Measurements from ENCODE around the gene CLDN34. TPM values are rescaled to one million over a fixed set of nuclear protein-coding genes. Genes with fewer than 3 reads are reported as not detected.

CLDN34 gene
- total RNA-seq, 3 donors from 2014 or later: 0.49 TPM; not detected in 2

DNA sequence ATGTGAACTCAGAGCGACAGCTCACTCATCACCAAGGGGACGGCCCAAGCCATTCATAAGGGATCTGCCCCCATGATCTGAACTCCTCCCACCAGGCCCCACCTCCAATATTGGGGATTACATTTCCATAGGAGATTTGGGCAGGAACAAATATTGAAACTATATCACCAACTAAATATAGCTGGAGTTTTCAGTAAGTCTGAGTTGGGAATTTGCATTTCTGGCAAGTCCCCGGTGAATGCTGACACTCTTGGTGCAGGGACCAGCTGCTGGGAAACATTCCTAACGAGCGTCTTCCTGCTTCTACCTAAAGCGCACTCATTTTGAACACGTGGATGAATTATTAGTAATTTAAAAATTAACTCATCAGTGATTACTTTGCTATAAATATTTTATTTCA, 13.2 kb downstream of the CLDN34 start:
- no peaks in the 10 kb centered on the region for H3K9me3 ChIP-seq
- DNase-seq: no peak
- ATAC-seq: no peak
- intact Hi-C loops (cut with DNase I, micrococcal nuclease): no loop called here
- H3K4me3 ChIP-seq: no peak overlapping the region
- TF ChIP-seq, protein P1, sequence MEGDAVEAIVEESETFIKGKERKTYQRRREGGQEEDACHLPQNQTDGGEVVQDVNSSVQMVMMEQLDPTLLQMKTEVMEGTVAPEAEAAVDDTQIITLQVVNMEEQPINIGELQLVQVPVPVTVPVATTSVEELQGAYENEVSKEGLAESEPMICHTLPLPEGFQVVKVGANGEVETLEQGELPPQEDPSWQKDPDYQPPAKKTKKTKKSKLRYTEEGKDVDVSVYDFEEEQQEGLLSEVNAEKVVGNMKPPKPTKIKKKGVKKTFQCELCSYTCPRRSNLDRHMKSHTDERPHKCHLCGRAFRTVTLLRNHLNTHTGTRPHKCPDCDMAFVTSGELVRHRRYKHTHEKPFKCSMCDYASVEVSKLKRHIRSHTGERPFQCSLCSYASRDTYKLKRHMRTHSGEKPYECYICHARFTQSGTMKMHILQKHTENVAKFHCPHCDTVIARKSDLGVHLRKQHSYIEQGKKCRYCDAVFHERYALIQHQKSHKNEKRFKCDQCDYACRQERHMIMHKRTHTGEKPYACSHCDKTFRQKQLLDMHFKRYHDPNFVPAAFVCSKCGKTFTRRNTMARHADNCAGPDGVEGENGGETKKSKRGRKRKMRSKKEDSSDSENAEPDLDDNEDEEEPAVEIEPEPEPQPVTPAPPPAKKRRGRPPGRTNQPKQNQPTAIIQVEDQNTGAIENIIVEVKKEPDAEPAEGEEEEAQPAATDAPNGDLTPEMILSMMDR (IDR thresholded peaks at IDR 0.05): no peak
- no peaks in the 10 kb centered on the region for H3K4me1 ChIP-seq (ENCODE audit: low read depth)
- no peaks in the 10 kb centered on the region for H3K36me3 ChIP-seq (ENCODE audit: low read depth)

DNA sequence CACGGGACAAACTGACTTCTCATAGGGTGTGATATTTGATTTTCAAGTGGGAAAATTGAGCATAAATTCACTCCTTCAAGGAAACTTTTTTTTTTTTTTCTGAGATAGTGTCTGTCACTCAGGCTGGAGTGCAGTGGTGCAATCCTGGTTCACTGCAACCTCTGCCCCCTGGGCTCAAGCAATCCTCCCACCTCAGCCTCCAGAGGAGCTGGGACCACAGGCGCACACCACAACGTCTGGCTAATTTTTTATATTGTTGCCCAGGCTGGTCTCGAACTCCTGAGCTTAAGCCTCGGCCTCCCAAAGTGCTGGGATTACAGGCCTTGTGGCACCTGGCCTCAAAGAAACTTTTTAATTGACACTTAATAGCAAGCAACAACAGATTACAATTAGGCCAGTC, 13.8 kb downstream of the CLDN34 start:
- ATAC-seq (no peak), DNase-seq (no peak)
- Histone ChIP-seq H3K36me3 (ENCODE audit: low read depth) (no peaks in the 10 kb centered on the region), H3K9me3 (no peaks in the 10 kb centered on the region), H3K4me3 (no peak overlapping the region), H3K4me1 (ENCODE audit: low read depth) (no peaks in the 10 kb centered on the region)
- intact Hi-C loops (cut with DNase I, micrococcal nuclease): no loop called here
- TF ChIP-seq, protein P1 (IDR thresholded peaks at IDR 0.05): no peak

DNA sequence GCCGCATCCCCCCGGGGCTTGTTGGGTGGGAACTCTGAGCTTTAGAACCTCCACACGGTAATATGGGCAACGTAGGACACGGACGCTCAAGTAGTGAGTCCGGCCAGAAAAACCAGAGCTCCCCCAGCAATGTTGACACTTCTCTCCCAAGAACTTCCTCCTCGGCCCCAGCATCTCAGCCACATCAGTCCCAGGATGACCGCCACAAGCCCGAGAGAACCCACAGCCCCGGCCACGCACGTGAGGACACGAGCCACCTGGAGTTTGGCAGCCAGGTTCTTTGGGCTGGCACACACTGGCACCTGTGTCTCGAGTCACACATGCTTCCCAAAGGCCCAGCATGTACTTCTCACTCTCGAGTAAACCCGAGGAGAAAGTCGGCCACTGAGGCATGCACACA, 16.3 kb downstream of the CLDN34 start:
- Histone ChIP-seq H3K36me3 (ENCODE audit: low read depth) (no peaks in the 10 kb centered on the region), H3K4me1 (ENCODE audit: low read depth) (no peaks in the 10 kb centered on the region), H3K9me3 (no peaks in the 10 kb centered on the region), H3K4me3 (no peak overlapping the region)
- TF ChIP-seq, protein P1 (IDR thresholded peaks at IDR 0.05): no peak
- DNase-seq (no peak), ATAC-seq (no peak)
- intact Hi-C loops (cut with DNase I, micrococcal nuclease): no loop called here

DNA sequence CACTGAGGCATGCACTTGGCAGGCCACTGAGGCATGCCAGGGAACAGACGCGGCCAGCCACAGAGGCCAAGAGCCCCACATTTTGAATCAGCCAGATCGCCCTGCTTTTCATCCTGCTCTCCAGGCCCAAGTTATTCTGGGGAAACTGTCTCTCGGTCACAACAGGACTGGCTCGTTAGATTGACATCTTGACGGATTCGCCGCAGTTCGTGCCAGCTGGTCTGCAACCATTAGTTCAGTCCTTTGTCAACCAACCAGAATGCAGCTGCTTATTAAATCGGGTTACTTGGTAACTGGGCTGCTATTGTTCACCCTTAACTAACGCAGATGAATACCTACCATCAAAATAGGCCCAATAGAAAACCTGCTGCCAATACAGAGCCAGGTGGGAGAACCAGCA, 16.7 kb downstream of the CLDN34 start:
- no peak for DNase-seq
- no peaks in the 10 kb centered on the region for H3K36me3 ChIP-seq (ENCODE audit: low read depth)
- H3K4me1 ChIP-seq (ENCODE audit: low read depth): no peaks in the 10 kb centered on the region
- ATAC-seq: no peak
- TF ChIP-seq, protein P1 (IDR thresholded peaks at IDR 0.05): no peak
- no peak overlapping the region for H3K4me3 ChIP-seq
- H3K9me3 ChIP-seq: no peaks in the 10 kb centered on the region
- intact Hi-C loops (cut with DNase I, micrococcal nuclease): no loop called here

DNA sequence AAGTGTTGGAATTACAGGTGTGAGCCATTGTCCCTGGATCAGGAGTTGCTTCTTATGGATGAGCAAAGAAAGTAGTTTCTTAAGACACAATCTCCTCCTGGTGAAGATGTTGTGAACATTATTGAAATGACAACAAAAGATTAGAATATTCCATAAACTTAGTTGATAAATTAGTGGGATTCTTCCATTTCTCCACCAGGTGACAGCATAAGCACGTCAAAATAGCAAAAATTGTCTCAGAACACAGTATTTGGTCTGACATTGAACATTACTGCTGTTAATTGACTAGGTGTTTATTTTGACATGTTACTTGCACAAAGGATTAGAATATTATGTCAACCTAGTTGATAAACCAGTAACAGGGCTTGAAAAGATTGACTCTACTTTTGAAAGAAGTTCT, 21.6 kb downstream of the CLDN34 start:
- Histone ChIP-seq H3K9me3 (no peaks in the 10 kb centered on the region), H3K36me3 (ENCODE audit: low read depth) (no peaks in the 10 kb centered on the region), H3K4me3 (no peak overlapping the region), H3K4me1 (ENCODE audit: low read depth) (no peaks in the 10 kb centered on the region)
- TF ChIP-seq, protein P1 (IDR thresholded peaks at IDR 0.05): no peak
- no peak for DNase-seq
- no peak for ATAC-seq
- intact Hi-C loops (cut with DNase I, micrococcal nuclease): loop anchor here in 1 of 2 donors (5.0 kb wide), 1 partner anchor 106 kb away; no protein-coding TSS in a partner anchor

DNA sequence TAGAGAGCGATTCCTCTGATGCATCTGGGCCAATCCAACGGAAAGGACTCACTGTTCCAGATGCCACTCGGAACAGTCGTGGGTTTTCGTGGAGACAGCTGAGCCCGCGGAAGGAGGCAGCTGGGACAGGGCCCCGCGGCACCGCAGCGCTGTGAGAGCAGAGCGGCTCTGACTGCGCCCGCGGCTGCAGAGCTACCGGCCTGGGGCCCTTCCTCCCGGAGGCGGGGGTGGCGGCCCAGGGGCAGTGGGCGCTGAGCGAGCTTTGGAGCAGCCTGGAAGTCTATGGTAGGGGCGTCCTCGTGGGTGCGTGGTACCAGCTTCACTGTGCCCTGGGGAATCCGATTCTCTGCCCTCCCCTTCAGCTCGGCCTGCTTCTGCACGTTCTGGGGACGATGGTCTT, 24.9 kb downstream of the CLDN34 start:
- H3K36me3 ChIP-seq (ENCODE audit: low read depth): no peaks in the 10 kb centered on the region
- TF ChIP-seq, protein P1 (IDR thresholded peaks at IDR 0.05): no peak
- no peak overlapping the region for H3K4me3 ChIP-seq
- no peaks in the 10 kb centered on the region for H3K9me3 ChIP-seq
- intact Hi-C loops (cut with DNase I, micrococcal nuclease): no loop called here
- no peak for DNase-seq
- no peak for ATAC-seq
- no peaks in the 10 kb centered on the region for H3K4me1 ChIP-seq (ENCODE audit: low read depth)

Measured in mucosa of descending colon (tissue), 3 donors.